ENCODE data around the gene NQO1. TPM values are rescaled to one million over a fixed set of nuclear protein-coding genes. Genes with fewer than 3 reads are reported as not detected.
A peak's percentile ranks its signal among the peaks of the same experiment; 100 is the strongest.

NQO1 gene
- total and polyA plus RNA-seq, 2 of the 13 experiments (the other 11 are each of a cell fraction or from before 2014, with no cell fraction given) = 464 to 1,060 TPM

- TF ChIP-seq TERF1 (CRISPR knock-in tag; IDR thresholded peaks at IDR 0.05) (no peak), FOXM1 (CRISPR knock-in tag; IDR thresholded peaks at IDR 0.05) (no peak), KLF15 (CRISPR knock-in tag; IDR thresholded peaks at IDR 0.05; ENCODE audit: borderline replicate concordance) (peak; percentile 59; the same call in 1 of the 2 replicates), MBD4 (IDR thresholded peaks at IDR 0.05; ENCODE audit: borderline replicate concordance, low read length) (no peak), AGO1 (IDR thresholded peaks at IDR 0.05; ENCODE audit: low read depth, low read length, poor library complexity, severe bottlenecking) (no peak), CHCHD3 (CRISPR knock-in tag; IDR thresholded peaks at IDR 0.05) (no peak), ZIK1 (CRISPR knock-in tag; IDR thresholded peaks at IDR 0.05; ENCODE audit: borderline replicate concordance, low read depth) (no peak), GPN1 (CRISPR knock-in tag; IDR thresholded peaks at IDR 0.05; ENCODE audit: borderline replicate concordance) (0 out of 2 replicates have a peak, but pooled peaks have one; percentile 6), AFF4 (CRISPR knock-in tag; IDR thresholded peaks at IDR 0.05) (no peak), ZNF619 (CRISPR knock-in tag; IDR thresholded peaks at IDR 0.05) (no peak), PHF5A (CRISPR knock-in tag; IDR thresholded peaks at IDR 0.05; ENCODE audit: low read depth, unreplicated experiment) (no peak), HMGXB4 (CRISPR knock-in tag; IDR thresholded peaks at IDR 0.05; ENCODE audit: borderline replicate concordance in 1 of 2, low read depth in 1 of 2) (0 out of 4 replicates have a peak, but pooled peaks have one; percentile 23 to 64), ARID2 (CRISPR knock-in tag; IDR thresholded peaks at IDR 0.05; ENCODE audit: borderline replicate concordance) (peak; percentile 85; the same call in 1 of the 2 replicates), SSRP1 (CRISPR knock-in tag; IDR thresholded peaks at IDR 0.05) (no peak), KDM5B (CRISPR knock-in tag; IDR thresholded peaks at IDR 0.05; ENCODE audit: borderline replicate concordance) (peak; percentile 53; the same call in 1 of the 2 replicates), TAF1 (CRISPR knock-in tag; IDR thresholded peaks at IDR 0.05) (peak; percentile 68), YEATS2 (CRISPR knock-in tag; IDR thresholded peaks at IDR 0.05; ENCODE audit: borderline replicate concordance) (peak; percentile 82), HOMEZ (CRISPR knock-in tag; IDR thresholded peaks at IDR 0.05; ENCODE audit: low read depth) (no peak), TCF7 (IDR thresholded peaks at IDR 0.05; ENCODE audit: low read depth) (no peak), KAT2B (IDR thresholded peaks at IDR 0.05; ENCODE audit: borderline replicate concordance, low read depth, low read length) (no peak), ZNF451 (CRISPR knock-in tag; IDR thresholded peaks at IDR 0.05) (peak; percentile 26; the same call in 1 of the 2 replicates)
These were observed 35.8 kb upstream of the NQO1 start, which contains the start of gene WWP2 (continued) for GRCh38 chr16:69761983-69762813.

Measured in HepG2 (cell line).